OCI-LY7 (cell line): ENCODE measurements around the gene SRD5A3. TPM values are rescaled to one million over a fixed set of nuclear protein-coding genes. Genes with fewer than 3 reads are reported as not detected.

Experiments
- BruUV-seq: library from RNA; stranded (reverse); fragments of 400-500 nt; replicated peaks from 2 replicates; lab custom pipeline; 2021; lab: Mats Ljungman, UMichigan
- CTCF ChIA-PET: fragments of 300-600 bp; sonication (Branson Sonifier 250); formaldehyde crosslinking; loops from one replicate; lab custom pipeline; 2022; ENCODE audit warnings: antibody characterized with exemption; ENCODE audit not compliant: unreplicated experiment; lab: Charles Lee
- POLR2A ChIA-PET: fragments of 300-600 bp; sonication (Branson Sonifier 250); formaldehyde crosslinking; loops from one replicate; lab custom pipeline; 2022; ENCODE audit warnings: antibody characterized with exemption; lab: Charles Lee
- DNase-seq: peaks from one replicate; pipeline ENCODE4 v3.0.0-alpha.2; 2015; ENCODE audit warnings: low spot score
- H2AFZ ChIP-seq: fragments of 200-600 bp; sonication (generic), shearing (Covaris generic); 2 replicates; pipeline ENCODE4 v1.6.1; 2014; ENCODE audit warnings: mild to moderate bottlenecking, antibody characterized with exemption, low read length, moderate library complexity
- H3K27ac ChIP-seq: fragments of 200-600 bp; sonication (generic); 2 replicates; pipeline ENCODE4 v1.5.1; 2014; ENCODE audit warnings: mixed run types, low read depth, mild to moderate bottlenecking, moderate library complexity, low read length, inconsistent platforms; ENCODE audit not compliant: poor library complexity, severe bottlenecking
- H3K36me3 ChIP-seq: fragments of 200-600 bp; sonication (generic); 2 replicates; pipeline ENCODE4 v1.6.1; 2014; ENCODE audit warnings: mild to moderate bottlenecking, antibody characterized with exemption, low read length, moderate library complexity, mixed read lengths; ENCODE audit not compliant: insufficient read depth
- H3K4me1 ChIP-seq: fragments of 200-600 bp; sonication (generic); 2 replicates; pipeline ENCODE4 v1.5.1; 2014; ENCODE audit warnings: mild to moderate bottlenecking, low read length; ENCODE audit not compliant: insufficient read depth, poor library complexity, severe bottlenecking
- H3K4me2 ChIP-seq: fragments of 200-600 bp; sonication (generic); 2 replicates; pipeline ENCODE4 v1.6.1; 2014; ENCODE audit warnings: mild to moderate bottlenecking, low read length
- H3K4me3 ChIP-seq: fragments of 200-600 bp; sonication (generic); 2 replicates; pipeline ENCODE4 v1.5.1; 2014; ENCODE audit warnings: mild to moderate bottlenecking, low read depth, low read length; ENCODE audit not compliant: poor library complexity, severe bottlenecking
- H3K79me2 ChIP-seq: fragments of 200-600 bp; sonication (generic); 2 replicates; pipeline ENCODE4 v1.6.1; 2016; ENCODE audit warnings: low read depth, mild to moderate bottlenecking, low read length, moderate library complexity, mixed read lengths; ENCODE audit not compliant: insufficient read depth
- H3K9me2 ChIP-seq: fragments of 200-600 bp; sonication (generic); 2 replicates; pipeline ENCODE4 v1.6.1; 2016; ENCODE audit warnings: mild to moderate bottlenecking, low read length, mixed read lengths; ENCODE audit not compliant: insufficient read depth
- H3K9me3 ChIP-seq: fragments of 200-600 bp; sonication (generic); 2 replicates; pipeline ENCODE4 v1.6.1; 2014; ENCODE audit warnings: mild to moderate bottlenecking, mixed run types, low read length, mixed read lengths
- H4K20me1 ChIP-seq: fragments of 200-600 bp; sonication (generic); 2 replicates; pipeline ENCODE4 v1.6.1; 2014; ENCODE audit warnings: mild to moderate bottlenecking, antibody characterized with exemption, low read length, moderate library complexity, mixed read lengths; ENCODE audit not compliant: insufficient read depth
- CTCF ChIP-seq: fragments of 200-600 bp; sonication (generic); conservative IDR thresholded peaks from 2 replicates; pipeline ENCODE4 v1.5.1; 2014; ENCODE audit warnings: mild to moderate bottlenecking, antibody characterized with exemption, low read length, moderate library complexity, mixed read lengths
- EZH2phosphoT487 ChIP-seq: fragments of 200-600 bp; sonication (generic); IDR thresholded peaks from 2 replicates; pipeline ENCODE4 v1.6.1; 2018; ENCODE audit warnings: low read depth, borderline replicate concordance, mild to moderate bottlenecking, mixed run types, antibody characterized with exemption, low read length, moderate library complexity, mixed read lengths
- intact Hi-C: fragments of 100-400 bp; cut with micrococcal nuclease; formaldehyde crosslinking; loops from one replicate; pipeline ENCODE4 v1.10.0; 2022; ENCODE audit not compliant: unreplicated experiment
- total RNA-seq, 2 experiments: library from RNA; depleted of rRNA in 1 of 2; stranded (reverse); fragments of >200 nt in 1 of 2; shearing (Covaris generic) in 1 of 2; gene quantifications; 2 replicates each; pipeline ENCODE4 v1.2.3, GENCODE V29; 2014 to 2022

The SRD5A3 gene
- total RNA-seq, 2 experiments from 2014 or later, result 3.9 to 15.3 TPM

GRCh38 chr4:55343887-55344286 is 2.2 kb upstream of the SRD5A3 start:
- TF ChIP-seq EZH2phosphoT487 (no peak), CTCF (peak; percentile 39; the same call in 1 of the 2 replicates)
- no TSS peak for BruUV-seq
- H3K9me3 ChIP-seq, result no peaks in the 10 kb centered on the region
- H4K20me1 ChIP-seq, result no peaks in the 10 kb centered on the region
- ChIA-PET POLR2A (interaction anchor here (0.6 to 0.7 kb wide), 2 partner anchors 18 to 616 kb away, joined by 3 to 5 read pairs; no protein-coding TSS in a partner anchor), CTCF (no interaction called here)
- peaks cover 15% of the 10 kb centered on the region for H3K4me1 ChIP-seq
- no peak overlapping the region for H3K4me2 ChIP-seq
- H2AFZ ChIP-seq, result no peak overlapping the region
- intact Hi-C loops, result loop anchor here (10.0 kb wide), 1 partner anchor 391 kb away; no protein-coding TSS in a partner anchor
- H3K9me2 ChIP-seq, result no peaks in the 10 kb centered on the region
- peaks cover 3% of the 10 kb centered on the region; the same call in 1 of the 2 replicates for H3K79me2 ChIP-seq
- H3K4me3 ChIP-seq, result no peak overlapping the region
- H3K27ac ChIP-seq, result no peak overlapping the region
- DNase-seq, result peak; percentile 9
- no peaks in the 10 kb centered on the region for H3K36me3 ChIP-seq

- ChIA-PET CTCF (interaction anchor here (0.8 to 1.3 kb wide), 3 partner anchors 46 to 210 kb away, joined by 3 to 4 read pairs (median 3); partner anchors contain the start of gene TMEM165), POLR2A (interaction anchor here (0.7 to 2.1 kb wide), 16 partner anchors 11 to 1964 kb away, joined by 3 to 14 read pairs (median 4); partner anchors contain the start of genes CLOCK and TMEM165)
- Histone ChIP-seq H3K4me1 (peaks cover 15% of the 10 kb centered on the region), H3K27ac (no peak overlapping the region), H3K36me3 (no peaks in the 10 kb centered on the region), H3K4me3 (no peak overlapping the region), H2AFZ (peak overlapping the region; percentile 83; the same call in 1 of the 2 replicates), H3K9me2 (no peaks in the 10 kb centered on the region), H3K9me3 (no peaks in the 10 kb centered on the region), H4K20me1 (no peaks in the 10 kb centered on the region), H3K4me2 (no peak overlapping the region), H3K79me2 (peaks cover 3% of the 10 kb centered on the region; the same call in 1 of the 2 replicates)
- no TSS peak for BruUV-seq
- no peak for DNase-seq
- no peak for TF ChIP-seq CTCF
- TF ChIP-seq EZH2phosphoT487, result no peak
- intact Hi-C loops, result loop anchor here (5.0 to 10.0 kb wide), 3 partner anchors 390 to 522 kb away; partner anchors contain the start of gene EXOC1
These were observed 988 bp upstream of the SRD5A3 start for GRCh38 chr4:55345054-55345453.

- TF ChIP-seq CTCF, result no peak
- no peak for TF ChIP-seq EZH2phosphoT487
These were observed 811 bp downstream of the SRD5A3 start for GRCh38 chr4:55346851-55347255.

More at GRCh38 chr4:55346851-55347255, 811 bp downstream of the SRD5A3 start:
- Histone ChIP-seq H3K36me3 (no peaks in the 10 kb centered on the region; the same call in 1 of the 2 replicates), H3K9me3 (no peaks in the 10 kb centered on the region), H2AFZ (peak overlapping the region; percentile 83), H3K4me1 (peaks cover 15% of the 10 kb centered on the region), H3K27ac (peak overlapping the region; percentile 60), H3K4me3 (peak overlapping the region; percentile 78), H4K20me1 (no peaks in the 10 kb centered on the region), H3K9me2 (no peaks in the 10 kb centered on the region), H3K79me2 (peaks cover 3% of the 10 kb centered on the region; the same call in 1 of the 2 replicates), H3K4me2 (peak overlapping the region; percentile 78)
- ChIA-PET CTCF (interaction anchor here (0.6 to 1.0 kb wide), 2 partner anchors 200 to 1528 kb away, joined by 3 read pairs; partner anchors contain the start of gene CLOCK), POLR2A (interaction anchor here (1.0 to 2.1 kb wide), 3 partner anchors 46 to 51 kb away, joined by 3 to 10 read pairs (median 5); partner anchors contain the start of gene TMEM165)
- no TSS peak for BruUV-seq
- no peak for DNase-seq
- intact Hi-C loops, result loop anchor here (1.0 to 10.0 kb wide), 6 partner anchors 48 to 520 kb away; partner anchors contain the start of genes CLOCK, EXOC1 and TMEM165
